HEK293 (cell line): ENCODE data around the gene DHX40.

Experiments used
- CTCF ChIA-PET: fragments of 350-600 bp; formaldehyde crosslinking; extraction: SDS; loops from one replicate; lab custom pipeline; 2021; ENCODE audit warnings: antibody characterized with exemption; lab: Yijun Ruan, JAX
- POLR2A ChIA-PET: fragments of 300-600 bp; formaldehyde crosslinking; extraction: SDS; loops from one replicate; lab custom pipeline; 2020; ENCODE audit warnings: antibody characterized with exemption, inconsistent platforms; lab: Yijun Ruan, JAX
- H3K27ac ChIP-seq: fragments of 200-500 bp; sonication (Bioruptor generic); 2 replicates; pipeline ENCODE4 v1.5.1; 2014; ENCODE audit warnings: low read depth, low read length, control low read depth, inconsistent platforms; ENCODE audit errors: extremely low read depth
- H3K36me3 ChIP-seq, 2 experiments: fragments of 200-500 bp in 1 of 2; sonication (Bioruptor generic) in 1 of 2; 1 replicate in 1 of 2; 2 replicates in 1 of 2; pipeline ENCODE4 v1.5.1; 2014 to 2017; ENCODE audit warnings: inconsistent platforms in 2 of 2, low read length in 2 of 2; ENCODE audit not compliant: control insufficient read depth in 2 of 2, insufficient read depth in 1 of 2
- H3K4me1 ChIP-seq: fragments of 200-500 bp; sonication (Bioruptor generic); 2 replicates; pipeline ENCODE4 v1.5.1; 2014; ENCODE audit warnings: mild to moderate bottlenecking, low read length, inconsistent platforms; ENCODE audit not compliant: control insufficient read depth, insufficient read depth
- H3K4me3 ChIP-seq: 2 replicates; pipeline ENCODE4 v1.5.1; 2011; ENCODE audit warnings: low read depth, mild to moderate bottlenecking, control low read depth, low read length, moderate library complexity
- H3K9me3 ChIP-seq: fragments of 200-500 bp; sonication (Bioruptor generic); 2 replicates; pipeline ENCODE4 v1.5.1; 2014; ENCODE audit warnings: low read depth, low read length, inconsistent platforms; ENCODE audit not compliant: control insufficient read depth, insufficient read depth
- GFI1B ChIP-seq: fragments of 450-650 bp; formaldehyde crosslinking; IDR thresholded peaks from 2 replicates; pipeline ENCODE4 v1.5.1; 2016; ENCODE audit warnings: missing biosample characterization, missing genetic modification characterization
- HOXC10 ChIP-seq: sonication (generic); formaldehyde crosslinking; IDR thresholded peaks from 2 replicates; pipeline ENCODE4 v1.8.1; 2023; ENCODE audit warnings: mild to moderate bottlenecking, missing genetic modification reagents
- ZBTB21 ChIP-seq: fragments of 450-650 bp; formaldehyde crosslinking; IDR thresholded peaks from 2 replicates; pipeline ENCODE4 v1.5.1; 2017; ENCODE audit warnings: missing biosample characterization, missing genetic modification characterization
- ZBTB49 ChIP-seq: fragments of 450-650 bp; formaldehyde crosslinking; IDR thresholded peaks from 2 replicates; pipeline ENCODE4 v1.5.1; 2016; ENCODE audit warnings: missing biosample characterization, missing genetic modification characterization, low read depth
- ZNF121 ChIP-seq: fragments of 450-650 bp; formaldehyde crosslinking; IDR thresholded peaks from 2 replicates; pipeline ENCODE4 v1.5.1; 2016; ENCODE audit warnings: missing biosample characterization, missing genetic modification characterization
- ZNF140 ChIP-seq: fragments of 450-650 bp; formaldehyde crosslinking; IDR thresholded peaks from 2 replicates; pipeline ENCODE4 v1.5.1; 2016; ENCODE audit warnings: missing biosample characterization, missing genetic modification characterization
- ZNF157 ChIP-seq: fragments of 450-650 bp; formaldehyde crosslinking; IDR thresholded peaks from 2 replicates; pipeline ENCODE4 v1.5.1; 2016; ENCODE audit warnings: missing biosample characterization, missing genetic modification characterization
- ZNF302 ChIP-seq: fragments of 450-650 bp; formaldehyde crosslinking; IDR thresholded peaks from 2 replicates; pipeline ENCODE4 v1.5.1; 2016; ENCODE audit warnings: missing biosample characterization, missing genetic modification characterization, low read depth
- ZNF366 ChIP-seq: fragments of 450-650 bp; formaldehyde crosslinking; conservative IDR thresholded peaks from 2 replicates; pipeline ENCODE4 v1.5.1; 2016; ENCODE audit warnings: missing biosample characterization, missing genetic modification characterization
- ZNF560 ChIP-seq: fragments of 450-650 bp; formaldehyde crosslinking; IDR thresholded peaks from 2 replicates; pipeline ENCODE4 v1.5.1; 2017; ENCODE audit warnings: missing biosample characterization, missing genetic modification characterization, borderline replicate concordance
- ZNF664 ChIP-seq: fragments of 450-650 bp; formaldehyde crosslinking; IDR thresholded peaks from 2 replicates; pipeline ENCODE4 v1.5.1; 2016; ENCODE audit warnings: missing biosample characterization, missing genetic modification characterization
- ZNF701 ChIP-seq: fragments of 450-650 bp; formaldehyde crosslinking; IDR thresholded peaks from 2 replicates; pipeline ENCODE4 v1.5.1; 2016; ENCODE audit warnings: missing biosample characterization, missing genetic modification characterization
- ZNF777 ChIP-seq: fragments of 450-650 bp; formaldehyde crosslinking; IDR thresholded peaks from 2 replicates; pipeline ENCODE4 v1.5.1; 2017; ENCODE audit warnings: missing biosample characterization, missing genetic modification characterization, borderline replicate concordance
- ZNF792 ChIP-seq: fragments of 450-650 bp; formaldehyde crosslinking; IDR thresholded peaks from 2 replicates; pipeline ENCODE4 v1.5.1; 2016; ENCODE audit warnings: missing biosample characterization, missing genetic modification characterization
- TF ChIP-seq, protein P1 (sequence below): fragments of 450-650 bp; formaldehyde crosslinking; IDR thresholded peaks from 2 replicates; pipeline ENCODE4 v1.5.1; 2017; ENCODE audit warnings: missing biosample characterization, missing genetic modification characterization

Gene DHX40

GRCh38 chr17:59621771-59622170 is 56.4 kb downstream of the DHX40 start:
- H3K4me1 ChIP-seq, result peaks cover 12% of the 10 kb centered on the region
- H3K27ac ChIP-seq, result no peak overlapping the region
- ChIA-PET CTCF (interaction anchor here (0.6 to 1.2 kb wide), 5 partner anchors 13 to 190 kb away, joined by 3 to 4 read pairs (median 3); no protein-coding TSS in a partner anchor), POLR2A (interaction anchor here (1.3 to 1.5 kb wide), 2 partner anchors 85 to 343 kb away, joined by 3 read pairs; partner anchors contain the start of genes PTRH2, RNFT1 and VMP1)
- H3K36me3 ChIP-seq, result peaks cover 0 to 19% of the 10 kb centered on the region in 2 experiments; a peak in 2 of 3 replicates
- peak overlapping the region; percentile 3 for H3K4me3 ChIP-seq
- no peaks in the 10 kb centered on the region for H3K9me3 ChIP-seq
- no peak for TF ChIP-seq HOXC10
- no peak for TF ChIP-seq ZNF701 (tag by site-specific recombination)

- Histone ChIP-seq H3K27ac (no peak overlapping the region), H3K36me3 (peaks cover 0 to 22% of the 10 kb centered on the region in 2 experiments; a peak in 2 of 3 replicates), H3K4me1 (peaks cover 12% of the 10 kb centered on the region), H3K4me3 (no peak overlapping the region), H3K9me3 (no peaks in the 10 kb centered on the region)
- TF ChIP-seq ZNF157 (tag by site-specific recombination), result no peak
- TF ChIP-seq ZNF792, result no peak
- TF ChIP-seq ZBTB49 (tag by site-specific recombination), result no peak
- TF ChIP-seq ZBTB21, result no peak
- TF ChIP-seq ZNF560 (tag by site-specific recombination), result no peak
- no peak for TF ChIP-seq ZNF777
- TF ChIP-seq ZNF302, result no peak
- no peak for TF ChIP-seq ZNF366
- POLR2A ChIA-PET, result interaction anchor here (0.6 kb wide), 1 partner anchor 455 kb away, joined by 3 read pairs; the partner anchor contains the start of gene HEATR6
- CTCF ChIA-PET, result interaction anchor here (0.8 kb wide), 1 partner anchor 101 kb away, joined by 3 read pairs; no protein-coding TSS in a partner anchor
Observed at GRCh38 chr17:59623151-59623550, 57.7 kb downstream of the DHX40 start.

DNA sequence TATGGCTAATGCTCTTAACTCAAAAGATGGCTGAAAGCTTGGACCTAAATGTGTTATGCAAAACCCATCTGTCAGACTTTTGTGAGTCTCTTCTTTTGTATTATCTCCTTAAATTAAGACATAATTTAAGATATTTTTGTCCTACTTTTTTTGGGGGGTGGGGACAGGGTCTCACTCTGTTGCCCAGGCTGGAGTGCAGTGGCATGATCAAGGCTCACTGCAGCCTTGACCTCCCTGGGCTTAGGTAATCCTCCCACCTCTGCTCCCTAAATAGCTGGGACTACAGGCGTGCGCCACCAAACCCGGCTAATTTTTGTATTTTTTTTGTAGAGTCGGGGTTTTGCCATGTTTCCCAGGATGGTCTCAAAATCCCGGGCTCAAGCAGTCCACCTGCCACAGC is 61.3 kb downstream of the DHX40 start:
- Histone ChIP-seq H3K36me3 (peaks cover 0 to 23% of the 10 kb centered on the region in 2 experiments; a peak in 2 of 3 replicates), H3K4me1 (peaks cover 7% of the 10 kb centered on the region), H3K9me3 (no peaks in the 10 kb centered on the region), H3K27ac (no peak overlapping the region), H3K4me3 (no peak overlapping the region)
- ChIA-PET CTCF (no interaction called here), POLR2A (no interaction called here)
- no peak for TF ChIP-seq ZNF140 (tag by site-specific recombination)
- TF ChIP-seq ZNF121 (tag by site-specific recombination), result 0 out of 2 replicates have a peak, but pooled peaks have one; percentile 58

- POLR2A ChIA-PET, result no interaction called here
- CTCF ChIA-PET, result interaction anchor here (0.8 kb wide), 1 partner anchor 106 kb away, joined by 3 read pairs; no protein-coding TSS in a partner anchor
- Histone ChIP-seq H3K36me3 (peaks cover 0 to 20% of the 10 kb centered on the region in 2 experiments; a peak in 2 of 3 replicates), H3K4me3 (no peak overlapping the region), H3K9me3 (no peaks in the 10 kb centered on the region), H3K4me1 (peaks cover 6% of the 10 kb centered on the region; the same call in 1 of the 2 replicates), H3K27ac (no peak overlapping the region)
- TF ChIP-seq ZNF664 (tag by site-specific recombination) (peak; percentile 86), GFI1B (tag by site-specific recombination) (no peak)
- TF ChIP-seq, protein P1, sequence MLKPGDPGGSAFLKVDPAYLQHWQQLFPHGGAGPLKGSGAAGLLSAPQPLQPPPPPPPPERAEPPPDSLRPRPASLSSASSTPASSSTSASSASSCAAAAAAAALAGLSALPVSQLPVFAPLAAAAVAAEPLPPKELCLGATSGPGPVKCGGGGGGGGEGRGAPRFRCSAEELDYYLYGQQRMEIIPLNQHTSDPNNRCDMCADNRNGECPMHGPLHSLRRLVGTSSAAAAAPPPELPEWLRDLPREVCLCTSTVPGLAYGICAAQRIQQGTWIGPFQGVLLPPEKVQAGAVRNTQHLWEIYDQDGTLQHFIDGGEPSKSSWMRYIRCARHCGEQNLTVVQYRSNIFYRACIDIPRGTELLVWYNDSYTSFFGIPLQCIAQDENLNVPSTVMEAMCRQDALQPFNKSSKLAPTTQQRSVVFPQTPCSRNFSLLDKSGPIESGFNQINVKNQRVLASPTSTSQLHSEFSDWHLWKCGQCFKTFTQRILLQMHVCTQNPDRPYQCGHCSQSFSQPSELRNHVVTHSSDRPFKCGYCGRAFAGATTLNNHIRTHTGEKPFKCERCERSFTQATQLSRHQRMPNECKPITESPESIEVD, result 0 out of 2 replicates have a peak, but pooled peaks have one; percentile 16
Observed at GRCh38 chr17:59627274-59627673, 61.9 kb downstream of the DHX40 start.
